Measurements from ENCODE around the gene MAST4. TPM values are rescaled to one million over a fixed set of nuclear protein-coding genes. Genes with fewer than 3 reads are reported as not detected.

Gene MAST4
- total and polyA plus RNA-seq, 12 donors, result 29.6 to 93.3 (median 76.6) TPM

- Histone ChIP-seq H3K4me3 (no peak overlapping the region), H3K36me3 (peaks cover 0 to 100% (median 55%) of the 10 kb centered on the region in 9 donors), H3K4me1 (no peaks in the 10 kb centered on the region), H3K27ac (no peak overlapping the region), H3K9me3 (no peaks in the 10 kb centered on the region), H3K27me3 (no peaks in the 10 kb centered on the region)
- TF ChIP-seq, protein P1, sequence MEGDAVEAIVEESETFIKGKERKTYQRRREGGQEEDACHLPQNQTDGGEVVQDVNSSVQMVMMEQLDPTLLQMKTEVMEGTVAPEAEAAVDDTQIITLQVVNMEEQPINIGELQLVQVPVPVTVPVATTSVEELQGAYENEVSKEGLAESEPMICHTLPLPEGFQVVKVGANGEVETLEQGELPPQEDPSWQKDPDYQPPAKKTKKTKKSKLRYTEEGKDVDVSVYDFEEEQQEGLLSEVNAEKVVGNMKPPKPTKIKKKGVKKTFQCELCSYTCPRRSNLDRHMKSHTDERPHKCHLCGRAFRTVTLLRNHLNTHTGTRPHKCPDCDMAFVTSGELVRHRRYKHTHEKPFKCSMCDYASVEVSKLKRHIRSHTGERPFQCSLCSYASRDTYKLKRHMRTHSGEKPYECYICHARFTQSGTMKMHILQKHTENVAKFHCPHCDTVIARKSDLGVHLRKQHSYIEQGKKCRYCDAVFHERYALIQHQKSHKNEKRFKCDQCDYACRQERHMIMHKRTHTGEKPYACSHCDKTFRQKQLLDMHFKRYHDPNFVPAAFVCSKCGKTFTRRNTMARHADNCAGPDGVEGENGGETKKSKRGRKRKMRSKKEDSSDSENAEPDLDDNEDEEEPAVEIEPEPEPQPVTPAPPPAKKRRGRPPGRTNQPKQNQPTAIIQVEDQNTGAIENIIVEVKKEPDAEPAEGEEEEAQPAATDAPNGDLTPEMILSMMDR (IDR thresholded peaks at IDR 0.05), result no peak
- ATAC-seq, result no peak
- WGBS, 2 donors, result 95 to 98% methylated on average over 2 of the region's 2 CpGs
- intact Hi-C loops (cut with DNase I), result loop anchor here in 1 of 10 donors (10.0 kb wide), 2 partner anchors 159 to 329 kb away; no protein-coding TSS in a partner anchor
- no peak for DNase-seq
Observed at GRCh38 chr5:67144183-67144639, 548.0 kb downstream of the MAST4 start.

- ATAC-seq, result no peak
- Histone ChIP-seq H3K27ac (no peak overlapping the region), H3K4me1 (no peaks in the 10 kb centered on the region), H3K4me3 (no peak overlapping the region), H3K36me3 (peaks cover 0 to 100% (median 60%) of the 10 kb centered on the region in 9 donors), H3K27me3 (no peaks in the 10 kb centered on the region), H3K9me3 (no peaks in the 10 kb centered on the region)
- intact Hi-C loops (cut with DNase I), result loop anchor here in 3 of 10 donors (5.0 to 10.0 kb wide), 4 partner anchors 154 to 332 kb away; no protein-coding TSS in a partner anchor
- DNase-seq, result no peak
- WGBS, 2 donors, result 93 to 96% methylated on average over 1 of the region's 1 CpG
- TF ChIP-seq, protein P1 (IDR thresholded peaks at IDR 0.05), result no peak
Observed at GRCh38 chr5:67146574-67146973, 550.4 kb downstream of the MAST4 start.

GRCh38 chr5:67146981-67147380 is 550.8 kb downstream of the MAST4 start:
- TF ChIP-seq, protein P1 (IDR thresholded peaks at IDR 0.05), result no peak
- Histone ChIP-seq H3K36me3 (peaks cover 0 to 100% (median 58%) of the 10 kb centered on the region in 9 donors), H3K9me3 (no peaks in the 10 kb centered on the region), H3K27me3 (no peaks in the 10 kb centered on the region), H3K27ac (no peak overlapping the region), H3K4me1 (no peaks in the 10 kb centered on the region), H3K4me3 (no peak overlapping the region)
- no peak for ATAC-seq
- DNase-seq, result no peak
- WGBS, 2 donors, result 92 to 95% methylated on average over 4 of the region's 4 CpGs
- intact Hi-C loops (cut with DNase I), result loop anchor here in 3 of 10 donors (5.0 to 10.0 kb wide), 4 partner anchors 155 to 332 kb away; no protein-coding TSS in a partner anchor

- Histone ChIP-seq H3K4me1 (no peaks in the 10 kb centered on the region), H3K27me3 (no peaks in the 10 kb centered on the region), H3K27ac (no peak overlapping the region), H3K9me3 (no peaks in the 10 kb centered on the region), H3K36me3 (peaks cover 0 to 100% (median 54%) of the 10 kb centered on the region in 9 donors), H3K4me3 (no peak overlapping the region)
- 97 to 99% methylated on average over 3 of the region's 3 CpGs for WGBS, 2 donors
- TF ChIP-seq, protein P1 (IDR thresholded peaks at IDR 0.05), result no peak
- ATAC-seq (no peak), DNase-seq (no peak)
- intact Hi-C loops (cut with DNase I), result loop anchor here in 3 of 10 donors (5.0 to 10.0 kb wide), 4 partner anchors 155 to 333 kb away; no protein-coding TSS in a partner anchor
Observed at GRCh38 chr5:67147760-67148159, 551.6 kb downstream of the MAST4 start.
